Ishikawa (cell line): Measurements from ENCODE around the gene UST.

Source experiments
- CEBPB ChIP-seq: IDR thresholded peaks from 2 replicates; pipeline ENCODE4 v1.6.1; 2012
- CREB1 ChIP-seq: IDR thresholded peaks from 2 replicates; pipeline ENCODE4 v1.6.1; 2012; ENCODE audit warnings: low read depth
- EGR1 ChIP-seq: IDR thresholded peaks from 2 replicates; pipeline ENCODE4 v1.6.1; 2012
- EP300 ChIP-seq: IDR thresholded peaks from 2 replicates; pipeline ENCODE4 v1.6.1; 2012; ENCODE audit warnings: borderline replicate concordance
- FOXM1 ChIP-seq: IDR thresholded peaks from 2 replicates; pipeline ENCODE4 v1.6.1; 2012; ENCODE audit warnings: low read depth, borderline replicate concordance
- NFIC ChIP-seq: IDR thresholded peaks from 2 replicates; pipeline ENCODE4 v1.6.1; 2012
- RAD21 ChIP-seq: IDR thresholded peaks from 2 replicates; pipeline ENCODE4 v1.6.1; 2012; ENCODE audit warnings: low read depth
- TAF1 ChIP-seq: IDR thresholded peaks from 2 replicates; pipeline ENCODE4 v1.6.1; 2012; ENCODE audit warnings: low read depth, mild to moderate bottlenecking
- TCF12 ChIP-seq: IDR thresholded peaks from 2 replicates; pipeline ENCODE4 v1.6.1; 2012; ENCODE audit warnings: low read depth
- TEAD4 ChIP-seq: IDR thresholded peaks from 2 replicates; pipeline ENCODE4 v1.6.1; 2012
- YY1 ChIP-seq: IDR thresholded peaks from 2 replicates; pipeline ENCODE4 v1.6.1; 2012; ENCODE audit warnings: low read depth
- ZBTB7A ChIP-seq: IDR thresholded peaks from 2 replicates; pipeline ENCODE4 v1.6.1; 2012; ENCODE audit warnings: low read depth
- TF ChIP-seq, protein P1 (sequence below): IDR thresholded peaks from 2 replicates; pipeline ENCODE4 v1.6.1; 2012; ENCODE audit warnings: low read depth, mild to moderate bottlenecking
- TF ChIP-seq, protein P2 (sequence below): IDR thresholded peaks from 2 replicates; pipeline ENCODE4 v1.6.1; 2012
- TF ChIP-seq, protein P3 (sequence below): IDR thresholded peaks from 2 replicates; pipeline ENCODE4 v1.6.1; 2012

UST gene

DNA sequence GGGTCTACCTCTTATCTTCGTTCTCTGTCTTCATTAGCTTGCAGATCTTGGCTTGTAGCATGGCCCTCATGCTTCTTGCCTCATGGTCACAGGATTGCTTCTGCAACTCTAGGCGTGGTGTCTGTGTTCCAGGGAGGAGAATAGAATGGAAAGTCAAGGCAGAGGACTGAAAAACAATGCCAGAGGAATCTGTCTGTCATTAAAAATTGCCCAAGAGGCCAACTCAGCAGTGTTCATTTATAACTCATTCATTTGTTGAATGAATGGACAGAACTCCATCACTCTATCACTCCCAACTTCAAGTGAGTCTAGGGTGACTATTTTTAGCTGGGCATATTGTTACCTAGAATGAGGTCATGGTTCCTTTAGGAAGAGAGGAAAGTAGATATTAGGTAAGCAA, 179.6 kb downstream of the UST start:
- TF ChIP-seq EGR1: no peak

DNA sequence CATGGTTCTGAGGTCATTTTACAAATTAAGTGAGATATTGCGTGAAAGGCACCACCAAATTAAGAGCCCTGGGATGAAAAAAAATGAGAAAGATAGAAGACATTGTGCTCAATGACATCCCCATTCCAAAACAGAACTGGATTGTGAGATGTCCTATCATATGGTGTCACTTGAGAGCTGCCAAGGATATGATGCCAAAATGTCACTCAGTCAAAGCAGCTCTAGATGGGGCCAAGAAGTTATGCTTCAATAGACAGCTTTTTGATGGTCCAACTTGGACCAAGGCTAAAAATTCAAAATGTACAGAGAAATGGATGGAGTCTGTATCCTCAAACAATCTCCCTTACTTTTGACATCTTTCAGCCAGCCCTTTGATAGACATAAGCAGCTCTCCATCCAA, 180.8 kb downstream of the UST start:
- TF ChIP-seq, protein P1, sequence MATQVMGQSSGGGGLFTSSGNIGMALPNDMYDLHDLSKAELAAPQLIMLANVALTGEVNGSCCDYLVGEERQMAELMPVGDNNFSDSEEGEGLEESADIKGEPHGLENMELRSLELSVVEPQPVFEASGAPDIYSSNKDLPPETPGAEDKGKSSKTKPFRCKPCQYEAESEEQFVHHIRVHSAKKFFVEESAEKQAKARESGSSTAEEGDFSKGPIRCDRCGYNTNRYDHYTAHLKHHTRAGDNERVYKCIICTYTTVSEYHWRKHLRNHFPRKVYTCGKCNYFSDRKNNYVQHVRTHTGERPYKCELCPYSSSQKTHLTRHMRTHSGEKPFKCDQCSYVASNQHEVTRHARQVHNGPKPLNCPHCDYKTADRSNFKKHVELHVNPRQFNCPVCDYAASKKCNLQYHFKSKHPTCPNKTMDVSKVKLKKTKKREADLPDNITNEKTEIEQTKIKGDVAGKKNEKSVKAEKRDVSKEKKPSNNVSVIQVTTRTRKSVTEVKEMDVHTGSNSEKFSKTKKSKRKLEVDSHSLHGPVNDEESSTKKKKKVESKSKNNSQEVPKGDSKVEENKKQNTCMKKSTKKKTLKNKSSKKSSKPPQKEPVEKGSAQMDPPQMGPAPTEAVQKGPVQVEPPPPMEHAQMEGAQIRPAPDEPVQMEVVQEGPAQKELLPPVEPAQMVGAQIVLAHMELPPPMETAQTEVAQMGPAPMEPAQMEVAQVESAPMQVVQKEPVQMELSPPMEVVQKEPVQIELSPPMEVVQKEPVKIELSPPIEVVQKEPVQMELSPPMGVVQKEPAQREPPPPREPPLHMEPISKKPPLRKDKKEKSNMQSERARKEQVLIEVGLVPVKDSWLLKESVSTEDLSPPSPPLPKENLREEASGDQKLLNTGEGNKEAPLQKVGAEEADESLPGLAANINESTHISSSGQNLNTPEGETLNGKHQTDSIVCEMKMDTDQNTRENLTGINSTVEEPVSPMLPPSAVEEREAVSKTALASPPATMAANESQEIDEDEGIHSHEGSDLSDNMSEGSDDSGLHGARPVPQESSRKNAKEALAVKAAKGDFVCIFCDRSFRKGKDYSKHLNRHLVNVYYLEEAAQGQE: no peak
- no peak for TF ChIP-seq TAF1
- no peak for TF ChIP-seq TEAD4
- no peak for TF ChIP-seq NFIC
- TF ChIP-seq FOXM1: no peak
- TF ChIP-seq CREB1: no peak
- TF ChIP-seq, protein P2, sequence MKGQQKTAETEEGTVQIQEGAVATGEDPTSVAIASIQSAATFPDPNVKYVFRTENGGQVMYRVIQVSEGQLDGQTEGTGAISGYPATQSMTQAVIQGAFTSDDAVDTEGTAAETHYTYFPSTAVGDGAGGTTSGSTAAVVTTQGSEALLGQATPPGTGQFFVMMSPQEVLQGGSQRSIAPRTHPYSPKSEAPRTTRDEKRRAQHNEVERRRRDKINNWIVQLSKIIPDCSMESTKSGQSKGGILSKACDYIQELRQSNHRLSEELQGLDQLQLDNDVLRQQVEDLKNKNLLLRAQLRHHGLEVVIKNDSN: no peak
- TF ChIP-seq CEBPB: no peak
- TF ChIP-seq TCF12: no peak
- TF ChIP-seq EP300: no peak

DNA sequence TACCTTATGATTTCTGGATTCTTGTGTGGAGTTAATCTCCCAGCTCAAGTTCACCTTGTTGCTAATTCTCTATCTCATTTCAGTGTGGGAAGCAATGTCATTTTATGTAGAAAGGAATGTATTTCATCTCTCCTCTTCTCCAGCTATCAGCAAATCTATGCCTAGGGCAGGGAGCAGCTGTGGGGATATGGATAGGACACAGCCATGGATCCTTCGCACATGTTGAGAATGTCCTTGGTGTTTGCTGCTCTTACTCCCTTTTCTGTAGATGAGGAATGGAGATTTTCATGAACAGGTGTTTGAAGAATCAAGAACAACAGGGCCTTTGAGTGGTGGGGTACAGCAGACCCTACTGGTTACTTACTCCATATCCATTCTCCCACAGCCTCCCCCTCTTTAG, 182.0 kb downstream of the UST start:
- TF ChIP-seq EGR1 (no peak), ZBTB7A (no peak), EP300 (no peak), RAD21 (no peak), TAF1 (no peak), CEBPB (no peak), YY1 (no peak), TCF12 (no peak), FOXM1 (no peak), CREB1 (no peak), NFIC (no peak), TEAD4 (no peak)
- TF ChIP-seq, protein P2: no peak
- TF ChIP-seq, protein P1: no peak
- TF ChIP-seq, protein P3, sequence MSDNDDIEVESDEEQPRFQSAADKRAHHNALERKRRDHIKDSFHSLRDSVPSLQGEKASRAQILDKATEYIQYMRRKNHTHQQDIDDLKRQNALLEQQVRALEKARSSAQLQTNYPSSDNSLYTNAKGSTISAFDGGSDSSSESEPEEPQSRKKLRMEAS: no peak

DNA sequence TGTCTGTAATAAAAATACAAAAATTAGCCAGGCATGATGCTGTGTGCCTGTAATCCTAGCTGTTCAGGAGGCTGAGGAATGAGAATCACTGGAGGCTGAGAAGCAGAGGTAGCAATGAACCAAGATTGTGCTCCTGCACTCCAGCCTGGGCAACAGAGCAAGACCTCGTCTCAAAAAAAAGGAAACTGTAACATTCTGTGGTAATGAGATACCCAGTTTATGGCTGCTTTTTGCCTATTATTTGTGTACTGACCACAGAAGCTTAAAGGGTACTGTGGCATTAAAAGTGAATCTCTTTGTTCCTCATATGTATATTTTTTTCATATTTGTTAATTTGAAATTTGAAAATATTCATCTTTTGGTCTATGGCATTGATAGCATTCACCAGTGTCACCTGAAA, 185.4 kb downstream of the UST start:
- no peak for TF ChIP-seq CEBPB
- TF ChIP-seq, protein P3: no peak
- TF ChIP-seq EGR1: no peak
- no peak for TF ChIP-seq TEAD4
- TF ChIP-seq EP300: no peak
- TF ChIP-seq, protein P1: no peak
- TF ChIP-seq ZBTB7A: no peak
- no peak for TF ChIP-seq CREB1
- TF ChIP-seq, protein P2: no peak
- no peak for TF ChIP-seq YY1

DNA sequence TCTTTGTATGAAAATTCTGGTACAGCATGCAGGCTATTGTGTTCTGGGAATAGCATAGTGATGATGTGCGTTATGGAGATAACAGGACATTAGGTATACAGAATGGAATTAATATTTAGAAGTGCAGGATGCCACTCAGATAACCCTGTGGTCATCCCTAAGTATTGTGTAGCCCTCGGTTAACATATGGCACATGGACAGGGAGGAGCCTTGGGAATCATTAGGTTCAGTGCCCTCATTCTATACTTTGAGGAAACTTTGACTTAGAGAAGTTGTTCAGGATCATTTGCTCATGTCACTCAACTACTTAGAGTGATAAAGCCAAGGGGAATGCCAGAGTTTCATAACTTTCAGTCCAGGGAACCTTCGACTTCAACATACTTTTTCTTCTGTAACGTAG, 185.9 kb downstream of the UST start:
- TF ChIP-seq EP300: no peak
- no peak for TF ChIP-seq RAD21
- no peak for TF ChIP-seq CEBPB
- TF ChIP-seq TCF12: no peak
- TF ChIP-seq, protein P3: no peak
- TF ChIP-seq FOXM1: no peak
- TF ChIP-seq EGR1: no peak
- no peak for TF ChIP-seq TAF1
- TF ChIP-seq, protein P2: no peak
- no peak for TF ChIP-seq YY1
- TF ChIP-seq CREB1: no peak
- TF ChIP-seq NFIC: no peak
- no peak for TF ChIP-seq ZBTB7A
- TF ChIP-seq, protein P1: no peak
- TF ChIP-seq TEAD4: no peak
